Measurements from ENCODE around the gene PIGA.

GRCh38 chrX:15298780-15299179 lies 36.5 kb downstream of the PIGA start:
- TF ChIP-seq, protein P1, sequence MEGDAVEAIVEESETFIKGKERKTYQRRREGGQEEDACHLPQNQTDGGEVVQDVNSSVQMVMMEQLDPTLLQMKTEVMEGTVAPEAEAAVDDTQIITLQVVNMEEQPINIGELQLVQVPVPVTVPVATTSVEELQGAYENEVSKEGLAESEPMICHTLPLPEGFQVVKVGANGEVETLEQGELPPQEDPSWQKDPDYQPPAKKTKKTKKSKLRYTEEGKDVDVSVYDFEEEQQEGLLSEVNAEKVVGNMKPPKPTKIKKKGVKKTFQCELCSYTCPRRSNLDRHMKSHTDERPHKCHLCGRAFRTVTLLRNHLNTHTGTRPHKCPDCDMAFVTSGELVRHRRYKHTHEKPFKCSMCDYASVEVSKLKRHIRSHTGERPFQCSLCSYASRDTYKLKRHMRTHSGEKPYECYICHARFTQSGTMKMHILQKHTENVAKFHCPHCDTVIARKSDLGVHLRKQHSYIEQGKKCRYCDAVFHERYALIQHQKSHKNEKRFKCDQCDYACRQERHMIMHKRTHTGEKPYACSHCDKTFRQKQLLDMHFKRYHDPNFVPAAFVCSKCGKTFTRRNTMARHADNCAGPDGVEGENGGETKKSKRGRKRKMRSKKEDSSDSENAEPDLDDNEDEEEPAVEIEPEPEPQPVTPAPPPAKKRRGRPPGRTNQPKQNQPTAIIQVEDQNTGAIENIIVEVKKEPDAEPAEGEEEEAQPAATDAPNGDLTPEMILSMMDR (tag by site-specific recombination; IDR thresholded peaks at IDR 0.05) = no peak
- TF ChIP-seq, protein P2, sequence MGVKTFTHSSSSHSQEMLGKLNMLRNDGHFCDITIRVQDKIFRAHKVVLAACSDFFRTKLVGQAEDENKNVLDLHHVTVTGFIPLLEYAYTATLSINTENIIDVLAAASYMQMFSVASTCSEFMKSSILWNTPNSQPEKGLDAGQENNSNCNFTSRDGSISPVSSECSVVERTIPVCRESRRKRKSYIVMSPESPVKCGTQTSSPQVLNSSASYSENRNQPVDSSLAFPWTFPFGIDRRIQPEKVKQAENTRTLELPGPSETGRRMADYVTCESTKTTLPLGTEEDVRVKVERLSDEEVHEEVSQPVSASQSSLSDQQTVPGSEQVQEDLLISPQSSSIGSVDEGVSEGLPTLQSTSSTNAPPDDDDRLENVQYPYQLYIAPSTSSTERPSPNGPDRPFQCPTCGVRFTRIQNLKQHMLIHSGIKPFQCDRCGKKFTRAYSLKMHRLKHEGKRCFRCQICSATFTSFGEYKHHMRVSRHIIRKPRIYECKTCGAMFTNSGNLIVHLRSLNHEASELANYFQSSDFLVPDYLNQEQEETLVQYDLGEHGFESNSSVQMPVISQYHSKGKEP (tag by site-specific recombination; IDR thresholded peaks at IDR 0.05) = no peak
- TF ChIP-seq RBAK (tag by site-specific recombination; IDR thresholded peaks at IDR 0.05) (no peak), ZNF324 (tag by site-specific recombination; IDR thresholded peaks at IDR 0.05) (no peak)
